WI38 (cell line): ENCODE data around the gene ANKRD13A.
A peak's percentile ranks its signal among the peaks of the same experiment; 100 is the strongest.
"Not testable (repeated sequence)": the region's sequence is repeated elsewhere in the genome, so short reads cannot be mapped to it uniquely, and the experiment has no call there.

ENCODE experiments used
- H3K4me3 ChIP-seq: 2 replicates; pipeline ENCODE4 v1.5.1; 2011; ENCODE audit warnings: low read depth, mild to moderate bottlenecking, control low read depth, low read length
- CTCF ChIP-seq: IDR thresholded peaks from 2 replicates; pipeline ENCODE4 v1.5.1; 2012; ENCODE audit warnings: low read depth, mild to moderate bottlenecking, control low read depth, low read length

The ANKRD13A gene

GRCh38 chr12:110068654-110069053 is 69.4 kb downstream of the ANKRD13A start:
- no peak overlapping the region for H3K4me3 ChIP-seq
- TF ChIP-seq CTCF: no peak

GRCh38 chr12:110071504-110071903 is 72.3 kb downstream of the ANKRD13A start:
- no peak for TF ChIP-seq CTCF
- H3K4me3 ChIP-seq: no peak overlapping the region

GRCh38 chr12:110071967-110072366 is 72.7 kb downstream of the ANKRD13A start:
- no peak for TF ChIP-seq CTCF

GRCh38 chr12:110072636-110073035 is 73.4 kb downstream of the ANKRD13A start:
- H3K4me3 ChIP-seq: not testable (repeated sequence)

More at GRCh38 chr12:110071967-110072366, 72.7 kb downstream of the ANKRD13A start:
- no peak overlapping the region for H3K4me3 ChIP-seq

- peak overlapping the region; percentile 1; the same call in 1 of the 2 replicates for H3K4me3 ChIP-seq
Observed at GRCh38 chr12:110073049-110073831, 74.0 kb downstream of the ANKRD13A start.

GRCh38 chr12:110074089-110074488 is 74.9 kb downstream of the ANKRD13A start:
- no peak for TF ChIP-seq CTCF
- H3K4me3 ChIP-seq: no peak overlapping the region

More at GRCh38 chr12:110073049-110073831, 74.0 kb downstream of the ANKRD13A start:
- TF ChIP-seq CTCF: no peak

- TF ChIP-seq CTCF: no peak
- no peak overlapping the region for H3K4me3 ChIP-seq
Observed at GRCh38 chr12:110075880-110076279, 76.7 kb downstream of the ANKRD13A start.

GRCh38 chr12:110077800-110078199 is 78.6 kb downstream of the ANKRD13A start:
- TF ChIP-seq CTCF: no peak
- H3K4me3 ChIP-seq: no peak overlapping the region
